K562 (cell line): ENCODE measurements around the gene RPS23.

Experiments used
- CEBPB ChIP-seq: fragments of 450-650 bp; IDR thresholded peaks from 2 replicates; pipeline ENCODE4 v1.6.1; 2016; ENCODE audit warnings: missing genetic modification characterization, missing compliant biosample characterization
- EGR1 ChIP-seq: fragments of 450-650 bp; conservative IDR thresholded peaks from 2 replicates; pipeline ENCODE4 v1.6.1; 2017; ENCODE audit warnings: mild to moderate bottlenecking
- GABPB2 ChIP-seq: fragments of 250-450 bp; sonication (Bioruptor Pico); conservative IDR thresholded peaks from 2 replicates; pipeline ENCODE4 v1.5.1; 2021; ENCODE audit warnings: mild to moderate bottlenecking
- HDAC2 ChIP-seq: fragments of 450-650 bp; IDR thresholded peaks from 2 replicates; pipeline ENCODE4 v1.6.1; 2016; ENCODE audit warnings: mild to moderate bottlenecking
- POLR2A ChIP-seq: fragments of 450-650 bp; conservative IDR thresholded peaks from 2 replicates; pipeline ENCODE4 v1.6.1; 2016
- TF ChIP-seq, protein P1 (sequence below): sonication (generic); formaldehyde crosslinking; IDR thresholded peaks from 2 replicates; pipeline ENCODE4 v1.8.0; 2023; ENCODE audit warnings: missing genetic modification reagents, mild to moderate bottlenecking, borderline replicate concordance
- TF ChIP-seq, protein P2 (sequence below), 3 experiments: IDR thresholded peaks in 2 of 3; conservative IDR thresholded peaks in 1 of 3; 2 replicates each; pipeline ENCODE4 v1.5.1; 2011 to 2012; ENCODE audit warnings: low read length in 3 of 3, mild to moderate bottlenecking in 3 of 3, control low read depth in 2 of 3, improper control_type of control experiment in 1 of 3, inconsistent platforms in 1 of 3, low read depth in 1 of 3, mixed read lengths in 1 of 3, moderate library complexity in 1 of 3; ENCODE audit not compliant: insufficient read depth in 2 of 3
- TF ChIP-seq, protein P3 (sequence below): fragments of 250-450 bp; sonication (Bioruptor Pico); IDR thresholded peaks from 2 replicates; pipeline ENCODE4 v1.9.0; 2021; ENCODE audit warnings: mild to moderate bottlenecking

DNA sequence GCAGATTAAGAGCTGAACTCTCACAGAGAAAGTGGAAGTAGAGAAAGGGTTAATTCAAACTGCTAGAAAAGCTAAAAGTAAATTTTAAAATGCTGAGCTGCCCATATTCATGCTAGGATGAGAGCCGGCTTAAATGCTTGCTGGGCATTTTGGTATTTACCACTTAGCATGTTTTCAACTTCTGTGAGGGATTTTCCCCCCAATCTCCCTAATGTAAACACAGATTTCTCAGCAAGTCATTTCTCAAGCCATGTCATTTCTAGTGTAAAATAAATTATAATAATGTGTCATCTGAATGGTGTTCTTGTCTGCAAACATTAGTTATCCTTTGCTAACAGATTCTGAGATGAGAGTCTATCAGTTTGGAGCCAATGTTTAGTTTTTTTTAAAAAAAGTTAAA is 22.3 kb downstream of the RPS23 start:
- TF ChIP-seq CEBPB (tag) (no peak), POLR2A (no peak), GABPB2 (CRISPR knock-in tag) (no peak), HDAC2 (no peak), EGR1 (no peak)
- TF ChIP-seq, protein P1, sequence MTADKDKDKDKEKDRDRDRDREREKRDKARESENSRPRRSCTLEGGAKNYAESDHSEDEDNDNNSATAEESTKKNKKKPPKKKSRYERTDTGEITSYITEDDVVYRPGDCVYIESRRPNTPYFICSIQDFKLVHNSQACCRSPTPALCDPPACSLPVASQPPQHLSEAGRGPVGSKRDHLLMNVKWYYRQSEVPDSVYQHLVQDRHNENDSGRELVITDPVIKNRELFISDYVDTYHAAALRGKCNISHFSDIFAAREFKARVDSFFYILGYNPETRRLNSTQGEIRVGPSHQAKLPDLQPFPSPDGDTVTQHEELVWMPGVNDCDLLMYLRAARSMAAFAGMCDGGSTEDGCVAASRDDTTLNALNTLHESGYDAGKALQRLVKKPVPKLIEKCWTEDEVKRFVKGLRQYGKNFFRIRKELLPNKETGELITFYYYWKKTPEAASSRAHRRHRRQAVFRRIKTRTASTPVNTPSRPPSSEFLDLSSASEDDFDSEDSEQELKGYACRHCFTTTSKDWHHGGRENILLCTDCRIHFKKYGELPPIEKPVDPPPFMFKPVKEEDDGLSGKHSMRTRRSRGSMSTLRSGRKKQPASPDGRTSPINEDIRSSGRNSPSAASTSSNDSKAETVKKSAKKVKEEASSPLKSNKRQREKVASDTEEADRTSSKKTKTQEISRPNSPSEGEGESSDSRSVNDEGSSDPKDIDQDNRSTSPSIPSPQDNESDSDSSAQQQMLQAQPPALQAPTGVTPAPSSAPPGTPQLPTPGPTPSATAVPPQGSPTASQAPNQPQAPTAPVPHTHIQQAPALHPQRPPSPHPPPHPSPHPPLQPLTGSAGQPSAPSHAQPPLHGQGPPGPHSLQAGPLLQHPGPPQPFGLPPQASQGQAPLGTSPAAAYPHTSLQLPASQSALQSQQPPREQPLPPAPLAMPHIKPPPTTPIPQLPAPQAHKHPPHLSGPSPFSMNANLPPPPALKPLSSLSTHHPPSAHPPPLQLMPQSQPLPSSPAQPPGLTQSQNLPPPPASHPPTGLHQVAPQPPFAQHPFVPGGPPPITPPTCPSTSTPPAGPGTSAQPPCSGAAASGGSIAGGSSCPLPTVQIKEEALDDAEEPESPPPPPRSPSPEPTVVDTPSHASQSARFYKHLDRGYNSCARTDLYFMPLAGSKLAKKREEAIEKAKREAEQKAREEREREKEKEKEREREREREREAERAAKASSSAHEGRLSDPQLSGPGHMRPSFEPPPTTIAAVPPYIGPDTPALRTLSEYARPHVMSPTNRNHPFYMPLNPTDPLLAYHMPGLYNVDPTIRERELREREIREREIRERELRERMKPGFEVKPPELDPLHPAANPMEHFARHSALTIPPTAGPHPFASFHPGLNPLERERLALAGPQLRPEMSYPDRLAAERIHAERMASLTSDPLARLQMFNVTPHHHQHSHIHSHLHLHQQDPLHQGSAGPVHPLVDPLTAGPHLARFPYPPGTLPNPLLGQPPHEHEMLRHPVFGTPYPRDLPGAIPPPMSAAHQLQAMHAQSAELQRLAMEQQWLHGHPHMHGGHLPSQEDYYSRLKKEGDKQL (CRISPR knock-in tag): no peak
- TF ChIP-seq, protein P2, sequence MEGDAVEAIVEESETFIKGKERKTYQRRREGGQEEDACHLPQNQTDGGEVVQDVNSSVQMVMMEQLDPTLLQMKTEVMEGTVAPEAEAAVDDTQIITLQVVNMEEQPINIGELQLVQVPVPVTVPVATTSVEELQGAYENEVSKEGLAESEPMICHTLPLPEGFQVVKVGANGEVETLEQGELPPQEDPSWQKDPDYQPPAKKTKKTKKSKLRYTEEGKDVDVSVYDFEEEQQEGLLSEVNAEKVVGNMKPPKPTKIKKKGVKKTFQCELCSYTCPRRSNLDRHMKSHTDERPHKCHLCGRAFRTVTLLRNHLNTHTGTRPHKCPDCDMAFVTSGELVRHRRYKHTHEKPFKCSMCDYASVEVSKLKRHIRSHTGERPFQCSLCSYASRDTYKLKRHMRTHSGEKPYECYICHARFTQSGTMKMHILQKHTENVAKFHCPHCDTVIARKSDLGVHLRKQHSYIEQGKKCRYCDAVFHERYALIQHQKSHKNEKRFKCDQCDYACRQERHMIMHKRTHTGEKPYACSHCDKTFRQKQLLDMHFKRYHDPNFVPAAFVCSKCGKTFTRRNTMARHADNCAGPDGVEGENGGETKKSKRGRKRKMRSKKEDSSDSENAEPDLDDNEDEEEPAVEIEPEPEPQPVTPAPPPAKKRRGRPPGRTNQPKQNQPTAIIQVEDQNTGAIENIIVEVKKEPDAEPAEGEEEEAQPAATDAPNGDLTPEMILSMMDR (IDR thresholded peaks at IDR 0.05 in 2 of 3, conservative IDR thresholded peaks at IDR 0.05 in 1 of 3; ENCODE audit: insufficient read depth in 2 of 3, low read depth in 1 of 3, low read length in 3 of 3): no peak
- TF ChIP-seq, protein P3, sequence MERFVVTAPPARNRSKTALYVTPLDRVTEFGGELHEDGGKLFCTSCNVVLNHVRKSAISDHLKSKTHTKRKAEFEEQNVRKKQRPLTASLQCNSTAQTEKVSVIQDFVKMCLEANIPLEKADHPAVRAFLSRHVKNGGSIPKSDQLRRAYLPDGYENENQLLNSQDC: no peak
